Measurements from ENCODE around the gene RASGRP1.
A peak's percentile ranks its signal among the peaks of the same experiment; 100 is the strongest.

- no peak for TF ChIP-seq POLR2A (IDR thresholded peaks at IDR 0.05)
- TF ChIP-seq, protein P1, sequence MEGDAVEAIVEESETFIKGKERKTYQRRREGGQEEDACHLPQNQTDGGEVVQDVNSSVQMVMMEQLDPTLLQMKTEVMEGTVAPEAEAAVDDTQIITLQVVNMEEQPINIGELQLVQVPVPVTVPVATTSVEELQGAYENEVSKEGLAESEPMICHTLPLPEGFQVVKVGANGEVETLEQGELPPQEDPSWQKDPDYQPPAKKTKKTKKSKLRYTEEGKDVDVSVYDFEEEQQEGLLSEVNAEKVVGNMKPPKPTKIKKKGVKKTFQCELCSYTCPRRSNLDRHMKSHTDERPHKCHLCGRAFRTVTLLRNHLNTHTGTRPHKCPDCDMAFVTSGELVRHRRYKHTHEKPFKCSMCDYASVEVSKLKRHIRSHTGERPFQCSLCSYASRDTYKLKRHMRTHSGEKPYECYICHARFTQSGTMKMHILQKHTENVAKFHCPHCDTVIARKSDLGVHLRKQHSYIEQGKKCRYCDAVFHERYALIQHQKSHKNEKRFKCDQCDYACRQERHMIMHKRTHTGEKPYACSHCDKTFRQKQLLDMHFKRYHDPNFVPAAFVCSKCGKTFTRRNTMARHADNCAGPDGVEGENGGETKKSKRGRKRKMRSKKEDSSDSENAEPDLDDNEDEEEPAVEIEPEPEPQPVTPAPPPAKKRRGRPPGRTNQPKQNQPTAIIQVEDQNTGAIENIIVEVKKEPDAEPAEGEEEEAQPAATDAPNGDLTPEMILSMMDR (IDR thresholded peaks at IDR 0.05) = peak in 2 of 5 experiments; percentile 6
- TF ChIP-seq EP300 (IDR thresholded peaks at IDR 0.05) = no peak
These were observed at the start of gene RASGRP1 for GRCh38 chr15:38564557-38565286.

Data from tibial nerve (tissue), 4 donors.